OCI-LY1 (cell line): ENCODE measurements around the gene SCAI.

Experiments
- CTCF ChIP-seq: fragments of 200-600 bp; sonication (generic), shearing (Covaris generic); IDR thresholded peaks from 2 replicates; pipeline ENCODE4 v1.5.1; 2017; ENCODE audit warnings: mild to moderate bottlenecking, antibody characterized with exemption, low read length, moderate library complexity, mixed read lengths
- EZH2 ChIP-seq: fragments of 200-600 bp; sonication (generic), shearing (Covaris generic); IDR thresholded peaks from 2 replicates; pipeline ENCODE4 v1.8.0; 2017; ENCODE audit warnings: borderline replicate concordance, mixed run types, mild to moderate bottlenecking, antibody characterized with exemption, low read length, moderate library complexity, mixed read lengths

GRCh38 chr9:125095821-125096443 lies 47.4 kb downstream of the SCAI start:
- TF ChIP-seq CTCF (no peak), EZH2 (no peak)
